ENCODE results near the gene HORMAD1. TPM values are rescaled to one million over a fixed set of nuclear protein-coding genes. Genes with fewer than 3 reads are reported as not detected.

Gene HORMAD1
- total RNA-seq, 2 experiments from 2014 or later: 0.89 TPM; not detected in 1

- Histone ChIP-seq H3K4me3 (ENCODE audit: low read depth, low read length, poor library complexity, severe bottlenecking) (no peak overlapping the region), H3K9me3 (ENCODE audit: low read length) (no peaks in the 10 kb centered on the region), H3K4me2 (ENCODE audit: low read length) (no peak overlapping the region), H3K9me2 (ENCODE audit: insufficient read depth, low read length) (no peaks in the 10 kb centered on the region), H3K4me1 (ENCODE audit: insufficient read depth, low read length, poor library complexity, severe bottlenecking) (peaks cover 9% of the 10 kb centered on the region), H3K79me2 (ENCODE audit: insufficient read depth, low read depth, low read length) (peaks cover 5% of the 10 kb centered on the region; the same call in 1 of the 2 replicates), H3K27ac (ENCODE audit: low read depth, low read length, poor library complexity, severe bottlenecking) (no peak overlapping the region), H4K20me1 (ENCODE audit: insufficient read depth, low read length) (no peaks in the 10 kb centered on the region), H2AFZ (ENCODE audit: low read length) (no peak overlapping the region), H3K36me3 (ENCODE audit: insufficient read depth, low read length) (peaks cover 72% of the 10 kb centered on the region)
- no TSS peak for BruUV-seq (replicated peaks)
- no peak for DNase-seq (ENCODE audit: low spot score)
- CTCF ChIA-PET (ENCODE audit: unreplicated experiment): no interaction called here
- TF ChIP-seq, protein P1, sequence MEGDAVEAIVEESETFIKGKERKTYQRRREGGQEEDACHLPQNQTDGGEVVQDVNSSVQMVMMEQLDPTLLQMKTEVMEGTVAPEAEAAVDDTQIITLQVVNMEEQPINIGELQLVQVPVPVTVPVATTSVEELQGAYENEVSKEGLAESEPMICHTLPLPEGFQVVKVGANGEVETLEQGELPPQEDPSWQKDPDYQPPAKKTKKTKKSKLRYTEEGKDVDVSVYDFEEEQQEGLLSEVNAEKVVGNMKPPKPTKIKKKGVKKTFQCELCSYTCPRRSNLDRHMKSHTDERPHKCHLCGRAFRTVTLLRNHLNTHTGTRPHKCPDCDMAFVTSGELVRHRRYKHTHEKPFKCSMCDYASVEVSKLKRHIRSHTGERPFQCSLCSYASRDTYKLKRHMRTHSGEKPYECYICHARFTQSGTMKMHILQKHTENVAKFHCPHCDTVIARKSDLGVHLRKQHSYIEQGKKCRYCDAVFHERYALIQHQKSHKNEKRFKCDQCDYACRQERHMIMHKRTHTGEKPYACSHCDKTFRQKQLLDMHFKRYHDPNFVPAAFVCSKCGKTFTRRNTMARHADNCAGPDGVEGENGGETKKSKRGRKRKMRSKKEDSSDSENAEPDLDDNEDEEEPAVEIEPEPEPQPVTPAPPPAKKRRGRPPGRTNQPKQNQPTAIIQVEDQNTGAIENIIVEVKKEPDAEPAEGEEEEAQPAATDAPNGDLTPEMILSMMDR (conservative IDR thresholded peaks at IDR 0.05; ENCODE audit: low read length): no peak
- TF ChIP-seq EZH2phosphoT487 (IDR thresholded peaks at IDR 0.05; ENCODE audit: borderline replicate concordance, low read depth, low read length): no peak
- intact Hi-C loops (cut with micrococcal nuclease; ENCODE audit: unreplicated experiment): no loop called here
- POLR2A ChIA-PET: interaction anchor here (0.6 to 0.9 kb wide), 2 partner anchors 42 to 414 kb away, joined by 3 read pairs; no protein-coding TSS in a partner anchor
Measured at GRCh38 chr1:150688763-150689162, 31.9 kb downstream of the HORMAD1 start.

GRCh38 chr1:150686275-150686674, 34.4 kb downstream of the HORMAD1 start:
- Histone ChIP-seq H3K4me2 (ENCODE audit: low read length) (no peak overlapping the region), H3K79me2 (ENCODE audit: insufficient read depth, low read depth, low read length) (peaks cover 8% of the 10 kb centered on the region; the same call in 1 of the 2 replicates), H3K9me2 (ENCODE audit: insufficient read depth, low read length) (no peaks in the 10 kb centered on the region), H3K27ac (ENCODE audit: low read depth, low read length, poor library complexity, severe bottlenecking) (no peak overlapping the region), H3K9me3 (ENCODE audit: low read length) (no peaks in the 10 kb centered on the region), H2AFZ (ENCODE audit: low read length) (no peak overlapping the region), H3K4me1 (ENCODE audit: insufficient read depth, low read length, poor library complexity, severe bottlenecking) (peaks cover 11% of the 10 kb centered on the region), H3K36me3 (ENCODE audit: insufficient read depth, low read length) (peaks cover 63% of the 10 kb centered on the region), H4K20me1 (ENCODE audit: insufficient read depth, low read length) (no peaks in the 10 kb centered on the region), H3K4me3 (ENCODE audit: low read depth, low read length, poor library complexity, severe bottlenecking) (no peak overlapping the region)
- intact Hi-C loops (cut with micrococcal nuclease; ENCODE audit: unreplicated experiment): no loop called here
- BruUV-seq (replicated peaks): no TSS peak
- ChIA-PET CTCF (ENCODE audit: unreplicated experiment) (no interaction called here), POLR2A (interaction anchor here (0.8 kb wide), 1 partner anchor 10 kb away, joined by 3 read pairs; no protein-coding TSS in a partner anchor)
- no peak for DNase-seq (ENCODE audit: low spot score)
- TF ChIP-seq, protein P1 (conservative IDR thresholded peaks at IDR 0.05; ENCODE audit: low read length): no peak
- TF ChIP-seq EZH2phosphoT487 (IDR thresholded peaks at IDR 0.05; ENCODE audit: borderline replicate concordance, low read depth, low read length): no peak

GRCh38 chr1:150683914-150684313, 36.8 kb downstream of the HORMAD1 start:
- Histone ChIP-seq H3K4me2 (ENCODE audit: low read length) (peak overlapping the region; percentile 67), H3K4me1 (ENCODE audit: insufficient read depth, low read length, poor library complexity, severe bottlenecking) (peaks cover 11% of the 10 kb centered on the region), H3K9me3 (ENCODE audit: low read length) (no peaks in the 10 kb centered on the region), H3K36me3 (ENCODE audit: insufficient read depth, low read length) (peaks cover 52% of the 10 kb centered on the region), H3K27ac (ENCODE audit: low read depth, low read length, poor library complexity, severe bottlenecking) (peak overlapping the region; percentile 40), H3K9me2 (ENCODE audit: insufficient read depth, low read length) (no peaks in the 10 kb centered on the region), H2AFZ (ENCODE audit: low read length) (no peak overlapping the region), H3K79me2 (ENCODE audit: insufficient read depth, low read depth, low read length) (peaks cover 8% of the 10 kb centered on the region; the same call in 1 of the 2 replicates), H3K4me3 (ENCODE audit: low read depth, low read length, poor library complexity, severe bottlenecking) (peak overlapping the region; percentile 21), H4K20me1 (ENCODE audit: insufficient read depth, low read length) (no peaks in the 10 kb centered on the region)
- TF ChIP-seq, protein P1 (conservative IDR thresholded peaks at IDR 0.05; ENCODE audit: low read length): no peak
- no peak for TF ChIP-seq EZH2phosphoT487 (IDR thresholded peaks at IDR 0.05; ENCODE audit: borderline replicate concordance, low read depth, low read length)
- POLR2A ChIA-PET: interaction anchor here (0.6 to 2.0 kb wide), 11 partner anchors 9 to 137 kb away, joined by 3 to 18 read pairs (median 4); partner anchors contain the start of genes ENSA and GOLPH3L
- no TSS peak for BruUV-seq (replicated peaks)
- intact Hi-C loops (cut with micrococcal nuclease; ENCODE audit: unreplicated experiment): no loop called here
- CTCF ChIA-PET (ENCODE audit: unreplicated experiment): interaction anchor here (0.9 kb wide), 1 partner anchor 9 kb away, joined by 4 read pairs; no protein-coding TSS in a partner anchor
- DNase-seq (ENCODE audit: low spot score): peak; percentile 53

Data from OCI-LY7 (cell line).